Measurements from ENCODE around the gene SUPT16H. TPM values are rescaled to one million over a fixed set of nuclear protein-coding genes. Genes with fewer than 3 reads are reported as not detected.

Gene SUPT16H
- total RNA-seq, 4 donors from 2014 or later, result 31.5 to 115 (median 64.1) TPM

DNA sequence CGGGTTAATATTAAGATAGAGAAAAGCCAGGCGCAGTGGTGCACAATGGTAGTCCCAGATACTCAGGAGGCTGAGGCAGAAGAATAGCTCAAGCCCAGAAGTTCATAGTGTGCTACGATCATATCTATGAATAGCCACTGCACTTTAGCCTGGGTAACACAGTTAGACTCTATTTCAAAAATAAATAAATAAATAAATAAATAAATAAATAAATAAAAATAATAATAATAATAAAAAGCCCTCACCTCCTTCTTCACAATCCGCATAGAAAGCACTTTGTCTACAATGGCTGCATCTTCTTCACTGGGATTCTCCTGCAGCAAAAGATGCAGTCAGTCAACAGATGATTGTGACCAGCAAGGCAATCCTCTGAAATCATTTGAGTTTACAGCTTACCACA is 31.5 kb upstream of the SUPT16H start:
- Histone ChIP-seq H3K4me3 (no peak overlapping the region), H3K36me3 (no peaks in the 10 kb centered on the region), H3K27me3 (no peaks in the 10 kb centered on the region), H3K4me1 (no peaks in the 10 kb centered on the region), H3K9me3 (no peaks in the 10 kb centered on the region), H3K27ac (no peak overlapping the region)
- DNase-seq, result no peak
- no peak for TF ChIP-seq POLR2A (IDR thresholded peaks at IDR 0.05)
- TF ChIP-seq, protein P1, sequence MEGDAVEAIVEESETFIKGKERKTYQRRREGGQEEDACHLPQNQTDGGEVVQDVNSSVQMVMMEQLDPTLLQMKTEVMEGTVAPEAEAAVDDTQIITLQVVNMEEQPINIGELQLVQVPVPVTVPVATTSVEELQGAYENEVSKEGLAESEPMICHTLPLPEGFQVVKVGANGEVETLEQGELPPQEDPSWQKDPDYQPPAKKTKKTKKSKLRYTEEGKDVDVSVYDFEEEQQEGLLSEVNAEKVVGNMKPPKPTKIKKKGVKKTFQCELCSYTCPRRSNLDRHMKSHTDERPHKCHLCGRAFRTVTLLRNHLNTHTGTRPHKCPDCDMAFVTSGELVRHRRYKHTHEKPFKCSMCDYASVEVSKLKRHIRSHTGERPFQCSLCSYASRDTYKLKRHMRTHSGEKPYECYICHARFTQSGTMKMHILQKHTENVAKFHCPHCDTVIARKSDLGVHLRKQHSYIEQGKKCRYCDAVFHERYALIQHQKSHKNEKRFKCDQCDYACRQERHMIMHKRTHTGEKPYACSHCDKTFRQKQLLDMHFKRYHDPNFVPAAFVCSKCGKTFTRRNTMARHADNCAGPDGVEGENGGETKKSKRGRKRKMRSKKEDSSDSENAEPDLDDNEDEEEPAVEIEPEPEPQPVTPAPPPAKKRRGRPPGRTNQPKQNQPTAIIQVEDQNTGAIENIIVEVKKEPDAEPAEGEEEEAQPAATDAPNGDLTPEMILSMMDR (IDR thresholded peaks at IDR 0.05), result no peak
- intact Hi-C loops (cut with DNase I; ENCODE audit: low total_unique reads), result no loop called here

DNA sequence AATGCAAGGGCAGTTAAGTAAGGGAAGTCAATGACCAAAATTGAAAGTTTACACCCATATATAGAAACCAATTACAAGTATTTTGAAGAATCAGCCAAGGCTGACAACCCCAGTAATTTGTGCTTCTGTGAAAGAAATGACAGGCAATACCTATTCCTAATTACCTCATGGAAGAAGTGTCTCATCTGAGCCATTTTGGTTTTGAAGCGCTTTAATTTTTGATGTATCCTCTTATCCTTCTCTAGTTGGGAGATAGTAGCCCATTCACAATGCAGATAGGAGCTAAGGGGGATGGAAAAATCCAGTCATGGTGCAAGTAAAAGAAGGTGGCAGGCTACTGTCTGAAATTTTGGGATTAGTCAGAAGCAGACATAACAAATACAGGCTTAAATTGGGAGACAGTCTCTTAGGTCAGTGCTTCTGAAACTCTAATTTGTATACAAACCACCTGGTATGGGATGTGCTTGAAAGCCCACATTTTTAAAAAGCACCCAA is 30.4 kb upstream of the SUPT16H start:
- Histone ChIP-seq H3K27ac (no peak overlapping the region), H3K36me3 (no peaks in the 10 kb centered on the region), H3K27me3 (no peaks in the 10 kb centered on the region), H3K4me1 (no peaks in the 10 kb centered on the region), H3K4me3 (no peak overlapping the region), H3K9me3 (no peaks in the 10 kb centered on the region)
- TF ChIP-seq, protein P1 (IDR thresholded peaks at IDR 0.05), result no peak
- TF ChIP-seq POLR2A (IDR thresholded peaks at IDR 0.05), result no peak
- no peak for DNase-seq
- intact Hi-C loops (cut with DNase I; ENCODE audit: low total_unique reads), result no loop called here

DNA sequence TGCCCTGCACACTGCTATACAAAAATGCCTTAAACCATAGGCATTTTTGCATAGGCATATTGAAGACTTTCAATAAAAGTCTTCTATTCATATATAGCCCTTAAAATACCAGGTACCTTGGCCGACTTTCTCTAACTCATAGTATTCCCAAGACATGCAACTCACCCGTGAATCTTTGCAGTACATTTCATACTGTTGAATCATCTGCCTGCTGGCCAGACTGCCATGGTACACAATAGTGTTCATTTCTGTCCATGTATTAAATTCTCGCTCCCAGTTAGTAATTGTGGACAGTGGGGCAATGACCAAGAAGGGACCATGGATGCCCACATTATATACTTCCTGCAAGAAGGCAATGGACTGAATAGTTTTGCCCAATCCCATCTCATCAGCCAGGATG is 24.3 kb upstream of the SUPT16H start:
- no peak for DNase-seq
- intact Hi-C loops (cut with DNase I; ENCODE audit: low total_unique reads), result no loop called here
- H3K36me3 ChIP-seq, result no peaks in the 10 kb centered on the region

DNA sequence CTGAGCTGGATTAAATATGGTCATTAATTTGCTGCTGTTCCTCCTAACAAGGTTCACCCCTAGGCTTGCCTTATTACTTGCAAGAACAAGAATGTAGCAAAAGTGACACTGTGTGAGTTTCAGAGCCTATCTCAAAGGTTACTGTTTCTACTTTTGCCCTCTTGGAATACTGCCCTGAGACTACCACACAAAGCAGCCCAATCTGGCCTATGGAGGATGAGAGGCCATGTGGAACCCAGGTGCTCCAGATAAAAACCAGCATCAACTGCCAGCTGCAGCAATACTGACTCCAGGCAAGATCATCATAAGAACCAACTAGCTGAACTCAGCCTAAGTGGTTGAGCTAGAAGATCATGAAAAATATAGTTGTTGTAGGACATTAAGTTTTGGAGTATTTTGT is 22.4 kb upstream of the SUPT16H start:
- Histone ChIP-seq H3K27ac (no peak overlapping the region), H3K4me1 (no peaks in the 10 kb centered on the region), H3K9me3 (no peaks in the 10 kb centered on the region), H3K27me3 (no peaks in the 10 kb centered on the region), H3K36me3 (no peaks in the 10 kb centered on the region), H3K4me3 (no peak overlapping the region)
- DNase-seq, result no peak
- intact Hi-C loops (cut with DNase I; ENCODE audit: low total_unique reads), result no loop called here
- TF ChIP-seq POLR2A (IDR thresholded peaks at IDR 0.05), result no peak
- TF ChIP-seq, protein P1 (IDR thresholded peaks at IDR 0.05), result no peak

More for the DNA sequence above, 24.3 kb upstream of the SUPT16H start:
- H3K27ac ChIP-seq, result no peak overlapping the region
- TF ChIP-seq POLR2A (IDR thresholded peaks at IDR 0.05), result no peak
- TF ChIP-seq, protein P1 (IDR thresholded peaks at IDR 0.05), result no peak
- no peaks in the 10 kb centered on the region for H3K4me1 ChIP-seq
- no peak overlapping the region for H3K4me3 ChIP-seq
- no peaks in the 10 kb centered on the region for H3K9me3 ChIP-seq
- H3K27me3 ChIP-seq, result no peaks in the 10 kb centered on the region

DNA sequence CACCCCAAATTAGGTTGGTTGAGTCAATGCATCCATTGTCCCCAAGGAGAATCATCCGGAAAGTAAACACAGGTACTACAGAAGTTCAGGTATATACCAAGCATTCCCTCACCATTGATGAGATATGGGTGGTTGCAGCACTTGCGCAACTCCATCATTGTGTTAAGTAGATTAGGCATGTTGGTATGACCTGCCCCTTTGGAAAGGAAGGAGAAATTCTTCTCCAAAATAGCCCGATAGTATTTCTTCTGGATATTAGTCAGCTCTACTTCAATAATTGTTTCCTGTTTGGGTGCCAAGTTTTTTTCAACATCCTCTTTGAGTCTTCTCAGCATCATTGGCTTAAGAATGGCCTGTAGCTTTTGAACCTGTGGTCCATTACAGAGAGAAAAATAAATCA is 21.3 kb upstream of the SUPT16H start:
- Histone ChIP-seq H3K4me3 (no peak overlapping the region), H3K36me3 (no peaks in the 10 kb centered on the region), H3K9me3 (no peaks in the 10 kb centered on the region), H3K27me3 (no peaks in the 10 kb centered on the region), H3K4me1 (no peaks in the 10 kb centered on the region), H3K27ac (no peak overlapping the region)
- DNase-seq, result no peak
- intact Hi-C loops (cut with DNase I; ENCODE audit: low total_unique reads), result no loop called here
- TF ChIP-seq, protein P1 (IDR thresholded peaks at IDR 0.05), result no peak

All from uterus (tissue), 4 donors.